Keratinocyte (primary cell): Measurements from ENCODE around the gene EPHA3. TPM values are rescaled to one million over a fixed set of nuclear protein-coding genes. Genes with fewer than 3 reads are reported as not detected.

Experiments used
- DNase-seq: peaks from one replicate; pipeline ENCODE4 v3.0.0-alpha.2; 2011; ENCODE audit warnings: low read depth, missing footprints, low spot score
- FAIRE-seq: peaks from 2 replicates; lab custom pipeline; 2011; peaks lifted over from hg19 to GRCh38; lab: Jason Lieb, UNC
- H2AFZ ChIP-seq: 2 replicates; pipeline ENCODE4 v1.6.0; 2012; ENCODE audit warnings: low read length, control low read depth, inconsistent platforms; ENCODE audit not compliant: control insufficient read depth
- H3K27ac ChIP-seq: 2 replicates; pipeline ENCODE4 v1.5.1; 2011; ENCODE audit warnings: low read length; ENCODE audit not compliant: control insufficient read depth, insufficient read depth
- H3K27me3 ChIP-seq: 3 replicates; pipeline ENCODE4 v1.6.0; 2011; ENCODE audit warnings: low read length; ENCODE audit not compliant: control insufficient read depth, insufficient read depth; ENCODE audit errors: extremely low read depth
- H3K36me3 ChIP-seq, 2 experiments: 2 replicates in 1 of 2; 3 replicates in 1 of 2; pipeline ENCODE4 v1.5.1; 2011; ENCODE audit warnings: low read length in 2 of 2, mild to moderate bottlenecking in 1 of 2; ENCODE audit not compliant: control insufficient read depth in 2 of 2, insufficient read depth in 2 of 2; ENCODE audit errors: extremely low read depth in 1 of 2
- H3K4me1 ChIP-seq: 3 replicates; pipeline ENCODE4 v1.5.1; 2011; ENCODE audit warnings: low read length; ENCODE audit not compliant: control insufficient read depth, insufficient read depth; ENCODE audit errors: extremely low read depth
- H3K4me2 ChIP-seq: 3 replicates; pipeline ENCODE4 v1.6.0; 2011; ENCODE audit warnings: low read depth, low read length; ENCODE audit not compliant: control insufficient read depth, insufficient read depth; ENCODE audit errors: extremely low read depth
- H3K4me3 ChIP-seq, 3 experiments: fragments of 200-600 bp in 1 of 3; sonication (generic) in 1 of 3; 2 replicates in 2 of 3; 3 replicates in 1 of 3; pipeline ENCODE4 v1.5.1; 2011 to 2016; ENCODE audit warnings: low read length in 3 of 3, mild to moderate bottlenecking in 3 of 3, control low read depth in 2 of 3, inconsistent platforms in 1 of 3, low read depth in 1 of 3, mixed read lengths in 1 of 3, mixed run types in 1 of 3, moderate library complexity in 1 of 3; ENCODE audit not compliant: control insufficient read depth in 2 of 3, insufficient read depth in 2 of 3; ENCODE audit errors: extremely low read depth in 1 of 3
- H3K79me2 ChIP-seq: 2 replicates; pipeline ENCODE4 v1.6.0; 2012; ENCODE audit warnings: low read length; ENCODE audit not compliant: control insufficient read depth, insufficient read depth
- H3K9ac ChIP-seq: 3 replicates; pipeline ENCODE4 v1.6.0; 2011; ENCODE audit warnings: low read length; ENCODE audit not compliant: control insufficient read depth, insufficient read depth; ENCODE audit errors: extremely low read depth
- H3K9me1 ChIP-seq: 3 replicates; pipeline ENCODE4 v1.6.0; 2011; ENCODE audit warnings: low read length; ENCODE audit not compliant: control insufficient read depth, insufficient read depth; ENCODE audit errors: extremely low read depth
- H3K9me3 ChIP-seq: 2 replicates; pipeline ENCODE4 v1.5.1; 2012; ENCODE audit warnings: low read depth, low read length; ENCODE audit not compliant: control insufficient read depth
- H4K20me1 ChIP-seq: 3 replicates; pipeline ENCODE4 v1.6.0; 2011; ENCODE audit warnings: low read length; ENCODE audit not compliant: control insufficient read depth, insufficient read depth; ENCODE audit errors: extremely low read depth
- CTCF ChIP-seq, 3 experiments: IDR thresholded peaks in 1 of 3; conservative IDR thresholded peaks in 1 of 3; optimal IDR thresholded peaks in 1 of 3; 2 replicates in 2 of 3; 3 replicates in 1 of 3; pipeline versions ENCODE3 to v1.5.1; 2011; ENCODE audit warnings: low read length in 3 of 3, mild to moderate bottlenecking in 3 of 3, moderate library complexity in 2 of 3, control low read depth in 1 of 3, inconsistent platforms in 1 of 3; ENCODE audit not compliant: insufficient read depth in 2 of 3; ENCODE audit errors: extremely low read depth in 1 of 3
- EZH2 ChIP-seq: IDR thresholded peaks from one replicate; pipeline ENCODE4 v1.6.1; 2012; ENCODE audit warnings: inconsistent platforms, mild to moderate bottlenecking, low read length, moderate library complexity
- dilution Hi-C: fragments of 300-500 bp; cut with MboI; formaldehyde crosslinking; loops from one replicate; pipeline ENCODE4 v1.7.0; 2020; ENCODE audit warnings: low sequenced_read_pairs; ENCODE audit not compliant: extremely low pct_ligation_motif_present
- polyA plus RNA-seq, 5 experiments: library from polyadenylated mRNA; depleted of rRNA in 3 of 5; stranded (reverse) in 3 of 5; stranded (forward) in 1 of 5; unstranded in 1 of 5; fragments of >200 nt; gene quantifications; 1 replicate in 1 of 5; 2 replicates in 3 of 5; 3 replicates in 1 of 5; pipeline versions ENCODE4 v1.2.1 to v1.2.3, GENCODE V29; 2011 to 2012; ENCODE audit warnings: missing spikeins in 2 of 5, low read depth in 1 of 5, low replicate concordance in 1 of 5

EPHA3 gene
- polyA plus RNA-seq, 1 donor (not counting 4 experiments of a cell fraction or from before 2014, with no cell fraction given): 0.13 TPM

GRCh38 chr3:89270201-89270600 is 162.8 kb downstream of the EPHA3 start:
- FAIRE-seq: no peak
- no peaks in the 10 kb centered on the region for H3K79me2 ChIP-seq
- TF ChIP-seq EZH2 (no peak), CTCF (optimal IDR thresholded peaks at IDR 0.05 in 1 of 3, IDR thresholded peaks at IDR 0.05 in 1 of 3, conservative IDR thresholded peaks at IDR 0.05 in 1 of 3; ENCODE audit: extremely low read depth in 1 of 3, insufficient read depth in 2 of 3, low read length in 3 of 3) (no peak)
- H3K27ac ChIP-seq: no peak overlapping the region
- no peak overlapping the region for H3K4me3 ChIP-seq
- H3K4me1 ChIP-seq: no peaks in the 10 kb centered on the region
- H3K9ac ChIP-seq: no peak overlapping the region
- no peak overlapping the region for H3K4me2 ChIP-seq
- DNase-seq: no peak
- no peaks in the 10 kb centered on the region for H3K9me3 ChIP-seq
- H3K36me3 ChIP-seq: no peaks in the 10 kb centered on the region
- H3K27me3 ChIP-seq: no peaks in the 10 kb centered on the region
- no peak overlapping the region for H2AFZ ChIP-seq
- dilution Hi-C loops: no loop called here
- no peaks in the 10 kb centered on the region for H3K9me1 ChIP-seq
- H4K20me1 ChIP-seq: no peaks in the 10 kb centered on the region

GRCh38 chr3:89275001-89275400 is 167.6 kb downstream of the EPHA3 start:
- H3K9ac ChIP-seq: no peak overlapping the region
- H3K4me1 ChIP-seq: no peaks in the 10 kb centered on the region
- no peaks in the 10 kb centered on the region for H3K27me3 ChIP-seq
- no peak for FAIRE-seq
- no peaks in the 10 kb centered on the region for H3K79me2 ChIP-seq
- no peak overlapping the region for H3K27ac ChIP-seq
- no peaks in the 10 kb centered on the region for H3K9me1 ChIP-seq
- dilution Hi-C loops: no loop called here
- no peak overlapping the region for H2AFZ ChIP-seq
- H3K4me2 ChIP-seq: no peak overlapping the region
- no peak overlapping the region for H3K4me3 ChIP-seq
- TF ChIP-seq EZH2: no peak
- no peak for TF ChIP-seq CTCF (optimal IDR thresholded peaks at IDR 0.05 in 1 of 3, IDR thresholded peaks at IDR 0.05 in 1 of 3, conservative IDR thresholded peaks at IDR 0.05 in 1 of 3; ENCODE audit: extremely low read depth in 1 of 3, insufficient read depth in 2 of 3, low read length in 3 of 3)
- H3K9me3 ChIP-seq: no peaks in the 10 kb centered on the region
- no peak for DNase-seq
- no peaks in the 10 kb centered on the region for H3K36me3 ChIP-seq
- no peaks in the 10 kb centered on the region for H4K20me1 ChIP-seq
